ENCODE data around the gene PLEKHA6.
A peak's percentile ranks its signal among the peaks of the same experiment; 100 is the strongest.
"Not testable (repeated sequence)": the region's sequence is repeated elsewhere in the genome, so short reads cannot be mapped to it uniquely, and the experiment has no call there.

Gene PLEKHA6

DNA sequence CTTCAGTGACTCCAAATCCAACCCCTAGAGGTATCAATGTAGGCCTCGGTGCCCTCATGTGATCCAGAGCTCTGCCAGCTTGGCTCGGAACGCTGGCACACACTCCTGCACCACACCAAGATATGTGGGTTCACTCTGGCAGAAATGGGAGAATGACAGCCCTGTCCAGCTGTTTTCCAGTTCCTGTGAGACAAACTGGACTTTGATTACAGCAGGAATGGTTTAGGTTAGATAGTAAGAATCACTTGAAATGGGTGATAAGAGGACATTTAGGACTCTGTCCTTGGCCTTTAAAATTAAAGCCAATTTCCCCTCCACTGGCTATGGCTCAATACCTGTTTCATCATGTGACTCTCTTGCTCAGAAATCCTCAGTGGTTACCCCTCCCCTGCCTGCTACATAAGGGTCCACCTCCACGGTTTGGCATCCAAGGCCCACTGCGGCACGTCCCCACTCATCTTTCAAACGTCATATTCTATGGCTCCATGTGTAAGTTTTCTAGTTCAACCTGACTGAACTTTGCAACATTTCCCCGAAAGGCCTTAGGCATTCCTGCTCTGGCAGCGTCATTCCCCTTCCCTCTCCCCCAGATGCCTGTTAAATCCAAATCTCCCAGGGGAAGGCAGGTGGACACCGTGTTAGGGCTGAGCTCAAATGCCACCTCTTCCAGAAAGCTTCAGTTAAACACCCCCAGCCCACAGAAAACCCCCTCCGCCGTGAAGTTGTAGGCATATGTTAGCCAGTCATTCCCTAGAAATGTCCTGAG lies 44.7 kb downstream of the PLEKHA6 start:
- DNase-seq (ENCODE audit: low spot score), result no peak

DNA sequence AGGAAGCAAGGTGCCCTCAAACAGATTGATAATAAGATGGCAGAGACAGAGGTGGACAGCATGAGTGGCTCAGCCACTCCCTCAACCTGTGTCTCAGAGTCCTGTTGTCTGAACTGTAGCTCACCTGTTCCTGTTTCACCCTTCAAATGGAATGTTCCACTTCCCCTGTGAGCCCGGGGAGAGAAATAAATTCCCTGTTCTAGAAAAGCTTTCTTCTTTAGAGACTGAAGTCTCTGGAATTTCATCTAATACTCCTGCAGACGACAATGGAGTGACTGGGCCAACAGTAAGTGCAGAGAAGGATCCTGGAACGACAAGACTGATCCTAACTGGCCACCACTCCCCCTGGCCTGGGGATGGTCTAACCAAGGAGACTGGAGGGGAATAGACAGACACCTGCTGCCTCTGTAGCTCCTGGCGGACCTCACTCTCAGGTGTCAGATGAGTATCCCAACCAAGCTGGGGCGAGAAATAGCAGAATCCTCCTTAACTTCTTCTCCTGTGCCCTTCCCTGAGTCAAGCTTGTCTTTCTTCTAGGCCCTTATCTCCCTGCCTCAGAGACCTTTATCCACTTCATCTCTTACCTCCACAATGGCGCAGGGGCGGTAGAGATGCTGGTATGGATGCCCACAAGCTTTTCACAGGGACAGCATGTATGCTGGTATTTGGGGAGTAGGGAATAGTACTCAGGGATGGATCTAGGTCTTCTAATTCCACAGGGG lies 45.4 kb downstream of the PLEKHA6 start:
- no peak for DNase-seq (ENCODE audit: low spot score)

DNA sequence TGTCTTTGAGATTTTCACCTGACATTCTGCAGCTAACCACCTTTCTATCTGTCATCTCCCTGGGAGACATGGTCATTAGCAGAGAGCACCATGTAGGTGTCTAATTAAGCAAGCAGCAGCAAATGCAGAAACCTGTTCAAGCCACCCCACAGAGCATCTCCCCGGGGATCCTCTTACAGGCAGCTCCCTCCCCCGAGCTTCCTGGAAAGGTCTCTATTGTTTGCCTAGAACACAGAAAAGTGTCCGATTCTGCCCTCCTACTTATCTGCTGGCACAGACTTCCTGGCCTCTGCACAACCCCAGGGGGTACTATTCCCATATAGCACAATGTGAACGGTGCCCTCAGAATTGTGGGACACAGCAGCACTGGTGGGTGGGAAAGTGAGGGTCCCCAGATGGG lies 46.1 kb downstream of the PLEKHA6 start:
- DNase-seq (ENCODE audit: low spot score), result no peak

DNA sequence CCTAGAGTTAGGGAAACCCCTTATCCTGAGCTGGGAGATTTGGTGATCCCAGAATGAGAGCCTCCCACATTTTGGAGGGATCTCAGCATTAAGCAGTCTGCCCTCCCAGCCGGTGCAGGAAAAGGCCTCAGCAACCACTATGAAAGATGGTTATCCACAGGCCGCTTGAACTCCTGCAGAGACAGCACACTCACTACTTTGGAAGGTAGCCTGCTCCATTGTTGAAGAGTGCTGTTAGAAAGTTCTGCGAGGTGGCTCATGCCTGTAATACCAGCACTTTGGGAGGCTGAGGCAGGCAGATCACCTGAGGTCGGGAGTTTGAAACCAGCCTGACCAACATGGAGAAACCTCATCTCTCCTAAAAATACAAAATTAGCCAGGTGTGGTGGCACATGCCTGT lies 48.8 kb downstream of the PLEKHA6 start:
- DNase-seq (ENCODE audit: low spot score), result not testable (repeated sequence)

DNA sequence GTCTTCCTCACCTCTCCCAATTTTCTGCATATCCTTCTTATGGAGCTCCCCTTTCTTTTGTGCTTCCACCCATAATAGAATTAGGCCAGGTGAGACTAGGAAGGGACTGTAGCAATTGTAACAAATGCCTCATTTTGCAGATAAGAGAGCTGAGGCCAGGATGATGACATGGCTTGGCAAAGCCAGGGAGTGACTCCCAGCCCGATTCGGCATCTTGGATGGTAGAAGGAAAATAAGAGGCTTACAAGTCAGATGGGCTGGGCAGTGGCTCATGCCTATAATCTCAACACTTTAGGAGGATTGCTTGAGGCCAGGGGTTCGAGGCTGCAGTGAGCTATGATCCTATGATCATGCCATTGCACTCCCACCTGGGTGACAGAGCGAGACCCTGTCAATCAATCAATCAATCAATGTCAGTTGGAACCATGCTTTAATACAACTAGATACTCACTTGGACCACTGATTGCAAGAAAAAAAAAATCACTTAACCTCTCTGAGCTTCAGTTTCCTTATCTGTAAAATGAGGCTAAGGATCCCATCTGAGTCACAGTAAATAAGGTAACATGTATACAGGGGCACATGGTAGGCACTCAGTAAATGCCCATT lies 51.6 kb downstream of the PLEKHA6 start:
- DNase-seq (ENCODE audit: low spot score), result no peak

DNA sequence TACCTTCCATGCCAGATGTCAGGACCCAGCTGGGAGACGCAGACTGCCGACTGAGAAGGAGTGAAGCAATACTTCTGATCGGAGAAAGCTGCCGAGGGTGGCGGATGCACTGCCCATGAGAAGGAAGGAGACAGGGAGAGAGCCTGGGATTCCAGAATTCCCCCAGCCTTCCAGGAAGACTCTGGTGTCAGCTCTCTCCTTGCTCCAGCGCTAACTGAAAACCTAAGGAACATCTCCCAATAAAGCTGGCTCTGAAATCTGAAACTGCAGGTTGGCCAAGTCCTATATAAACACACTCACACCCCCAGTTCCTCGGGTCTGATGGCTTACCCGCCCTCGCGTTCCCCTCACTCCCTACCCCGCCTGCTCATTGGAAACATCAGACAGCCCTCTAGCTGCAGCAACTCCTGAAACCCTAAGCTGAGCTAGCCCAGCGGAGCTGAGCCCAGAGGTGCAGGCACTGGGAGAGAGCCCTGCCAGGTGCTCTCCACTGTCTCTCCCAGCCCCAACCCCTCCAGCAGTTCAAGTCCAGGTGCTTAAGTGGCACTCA lies 52.3 kb downstream of the PLEKHA6 start:
- DNase-seq (ENCODE audit: low spot score), result peak; percentile 61

DNA sequence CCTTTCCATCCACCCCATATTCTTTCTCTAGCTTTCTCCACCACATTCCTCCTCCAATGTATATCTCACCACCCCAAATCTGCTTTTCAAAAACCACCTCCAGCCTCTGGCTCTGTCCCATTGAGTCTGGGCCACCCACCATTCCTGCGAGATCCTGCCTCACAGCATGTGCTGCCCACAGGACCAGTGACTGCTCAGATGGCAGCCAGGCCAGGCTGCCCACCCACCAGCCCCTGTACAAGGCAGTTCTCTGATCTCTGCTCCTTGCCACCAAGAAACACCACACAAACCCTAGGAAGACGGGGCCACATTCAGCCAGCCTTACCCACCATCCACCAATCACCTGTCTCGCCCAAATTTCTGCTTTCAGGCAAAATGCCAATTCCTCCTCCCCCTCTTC lies 53.7 kb downstream of the PLEKHA6 start:
- no peak for DNase-seq (ENCODE audit: low spot score)

DNA sequence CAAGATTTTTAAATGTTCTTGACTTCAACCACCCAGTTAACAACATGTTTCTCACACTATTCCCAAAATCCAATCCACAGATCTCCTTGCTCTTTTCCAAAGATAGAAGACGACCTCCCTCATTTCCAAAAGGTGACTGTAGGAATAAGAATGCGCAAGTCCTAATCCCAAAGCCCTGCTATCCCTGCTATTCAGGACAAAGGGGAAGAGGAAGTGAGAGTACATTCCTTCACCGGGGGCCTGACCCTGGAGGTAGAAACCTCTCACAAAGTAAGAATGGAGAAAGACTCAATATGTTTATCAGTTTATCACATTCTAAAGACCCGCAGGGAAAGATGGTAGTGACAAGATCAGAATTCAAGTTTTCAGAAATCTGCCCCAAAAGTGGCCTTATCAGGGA lies 55.7 kb downstream of the PLEKHA6 start:
- DNase-seq (ENCODE audit: low spot score), result no peak

DNA sequence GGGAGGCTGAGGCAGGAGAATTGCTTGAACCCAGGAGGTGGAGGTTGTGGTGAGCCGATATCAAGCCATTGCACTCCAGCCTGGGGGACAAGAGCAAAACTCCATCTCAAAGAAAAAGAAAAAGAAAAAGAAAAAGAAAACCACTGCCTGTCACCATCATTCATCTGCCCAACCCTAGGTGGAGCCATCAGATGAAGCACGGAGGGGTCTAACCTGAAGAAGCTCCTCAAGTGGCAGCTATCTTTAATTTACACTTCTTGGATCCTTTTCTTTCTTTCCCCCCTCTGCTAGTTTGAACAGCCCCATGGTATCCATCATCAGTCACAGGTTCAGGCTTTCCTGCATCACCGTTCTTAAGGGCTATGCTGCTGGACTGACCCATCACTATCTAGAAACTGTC lies 57.0 kb downstream of the PLEKHA6 start:
- DNase-seq (ENCODE audit: low spot score), result no peak

DNA sequence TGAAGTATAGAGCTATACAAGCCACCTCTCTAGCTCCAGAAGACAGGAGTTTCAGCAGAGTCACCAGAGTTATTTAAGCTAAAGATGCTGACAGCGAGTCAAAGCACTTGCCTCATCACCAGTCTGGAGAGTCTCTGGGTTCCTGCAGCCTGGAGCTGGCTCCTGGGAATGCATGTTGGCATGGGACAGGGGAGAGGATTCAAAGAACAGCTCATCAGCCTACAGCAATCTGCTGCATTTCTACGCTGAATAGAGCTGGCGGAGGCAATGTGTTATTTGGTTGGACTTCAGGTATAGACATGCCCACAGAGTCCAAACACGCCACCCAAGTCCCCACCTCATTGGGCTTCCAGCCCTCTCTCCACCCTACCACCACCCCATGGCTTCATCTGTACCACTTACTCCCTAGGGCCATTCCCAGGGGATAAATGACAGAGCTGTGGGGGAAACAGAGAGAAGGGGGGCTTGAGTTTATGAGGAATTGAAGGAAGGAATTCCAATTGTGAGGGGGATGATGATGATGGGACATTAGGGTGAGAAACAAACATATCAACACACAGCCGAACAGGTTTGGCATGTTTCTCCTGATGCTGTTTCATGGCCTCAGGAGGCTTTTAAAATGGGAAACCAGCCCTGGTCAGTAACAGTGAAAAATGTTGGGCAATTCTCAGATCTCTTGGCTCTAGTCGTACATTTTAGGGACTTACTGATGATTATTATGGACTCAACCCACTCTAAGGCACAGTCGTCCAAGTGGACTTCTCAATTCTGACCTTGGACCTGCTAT lies 58.4 kb downstream of the PLEKHA6 start:
- no peak for DNase-seq (ENCODE audit: low spot score)

DNA sequence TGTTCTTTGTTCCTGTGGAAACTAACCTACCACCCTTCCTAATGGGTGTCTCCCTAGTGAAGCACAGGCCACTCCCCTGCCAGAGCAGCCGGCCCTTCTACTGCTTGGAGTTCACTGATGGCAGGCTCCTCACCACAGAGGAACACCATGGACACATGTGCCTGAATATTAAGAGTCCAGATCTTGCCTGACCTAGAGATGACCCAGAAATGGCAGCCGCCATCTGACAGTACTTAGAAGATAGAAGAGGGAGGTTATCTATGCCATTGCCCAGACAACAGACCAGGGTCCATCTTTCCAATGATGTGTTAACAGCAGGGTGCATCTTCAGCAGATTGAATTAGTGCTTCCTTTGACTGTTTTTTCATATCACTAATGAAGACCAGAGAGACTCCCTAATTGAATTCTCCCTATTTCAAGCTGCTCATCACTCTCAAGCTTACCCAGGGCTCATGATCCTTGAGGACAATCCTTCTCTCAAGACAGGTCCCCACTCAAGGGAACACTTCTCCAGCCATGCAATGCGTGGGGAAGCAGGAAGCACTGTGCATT lies 59.8 kb downstream of the PLEKHA6 start:
- no peak for DNase-seq (ENCODE audit: low spot score)

DNA sequence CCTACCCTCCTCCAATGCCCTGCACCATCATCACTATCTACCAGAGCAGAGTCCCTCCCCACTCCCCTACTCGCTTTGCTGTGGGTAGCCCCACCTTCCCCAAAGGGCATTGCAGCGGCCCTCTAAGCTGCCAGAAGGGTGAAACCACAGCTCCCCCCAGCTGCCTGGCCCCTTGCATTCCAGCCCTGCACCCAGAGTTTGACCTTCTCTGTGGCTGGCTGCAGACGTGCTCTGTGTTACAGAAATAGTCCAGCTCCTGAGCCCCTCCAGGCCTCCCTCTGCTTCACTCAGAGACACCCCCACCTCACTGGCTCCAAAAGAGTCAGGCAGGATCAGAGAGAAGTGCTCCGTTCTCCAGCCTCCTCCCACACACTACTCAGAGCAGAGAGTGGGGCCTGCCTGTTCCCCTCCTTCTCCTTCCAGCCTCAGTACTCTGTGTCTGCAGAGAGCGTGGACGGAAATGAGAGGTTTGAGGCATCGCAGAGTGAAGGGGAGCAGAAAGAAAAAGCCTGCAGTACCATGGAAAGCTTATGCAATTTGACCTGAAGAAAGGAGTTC lies 63.2 kb downstream of the PLEKHA6 start:
- DNase-seq (ENCODE audit: low spot score), result no peak

DNA sequence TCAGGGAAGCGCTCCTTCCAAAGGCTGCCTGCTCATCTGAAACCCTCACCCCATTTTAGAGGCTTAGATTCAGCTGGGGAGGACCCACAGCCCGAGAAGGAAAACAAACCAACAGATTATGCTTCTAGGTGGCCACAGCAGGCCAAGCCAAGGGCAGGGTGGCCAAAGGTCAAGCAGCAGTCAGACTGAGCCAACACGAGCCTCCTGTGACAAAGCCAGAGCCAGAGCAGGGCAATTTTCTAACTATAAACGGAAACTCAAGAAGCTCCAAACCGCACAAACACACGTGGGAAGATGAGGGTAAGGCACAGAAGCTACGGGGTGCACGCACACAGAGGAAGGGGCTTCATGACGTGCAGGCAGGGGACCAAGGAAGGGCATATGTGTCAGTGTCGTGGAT lies 64.1 kb downstream of the PLEKHA6 start:
- no peak for DNase-seq (ENCODE audit: low spot score)

DNA sequence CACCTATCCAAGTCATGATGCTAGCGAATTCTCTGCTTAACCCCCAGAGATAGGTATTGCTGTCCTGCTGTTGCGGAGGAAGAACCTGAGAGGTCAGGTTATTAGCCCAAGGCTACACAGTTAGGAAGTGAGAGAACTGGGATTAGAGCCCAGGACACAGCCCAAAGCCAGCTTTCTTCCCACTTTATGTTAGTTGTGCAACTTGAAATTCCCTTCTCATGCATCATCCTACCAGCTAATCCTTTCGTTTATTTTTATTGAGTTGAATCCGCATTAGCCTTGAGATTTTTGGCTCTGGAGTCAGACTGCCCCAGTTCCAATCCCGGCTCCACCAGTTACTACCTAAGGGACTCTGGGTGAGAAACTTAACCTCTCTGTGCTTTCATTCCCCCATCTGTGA lies 65.4 kb downstream of the PLEKHA6 start:
- DNase-seq (ENCODE audit: low spot score), result no peak

DNA sequence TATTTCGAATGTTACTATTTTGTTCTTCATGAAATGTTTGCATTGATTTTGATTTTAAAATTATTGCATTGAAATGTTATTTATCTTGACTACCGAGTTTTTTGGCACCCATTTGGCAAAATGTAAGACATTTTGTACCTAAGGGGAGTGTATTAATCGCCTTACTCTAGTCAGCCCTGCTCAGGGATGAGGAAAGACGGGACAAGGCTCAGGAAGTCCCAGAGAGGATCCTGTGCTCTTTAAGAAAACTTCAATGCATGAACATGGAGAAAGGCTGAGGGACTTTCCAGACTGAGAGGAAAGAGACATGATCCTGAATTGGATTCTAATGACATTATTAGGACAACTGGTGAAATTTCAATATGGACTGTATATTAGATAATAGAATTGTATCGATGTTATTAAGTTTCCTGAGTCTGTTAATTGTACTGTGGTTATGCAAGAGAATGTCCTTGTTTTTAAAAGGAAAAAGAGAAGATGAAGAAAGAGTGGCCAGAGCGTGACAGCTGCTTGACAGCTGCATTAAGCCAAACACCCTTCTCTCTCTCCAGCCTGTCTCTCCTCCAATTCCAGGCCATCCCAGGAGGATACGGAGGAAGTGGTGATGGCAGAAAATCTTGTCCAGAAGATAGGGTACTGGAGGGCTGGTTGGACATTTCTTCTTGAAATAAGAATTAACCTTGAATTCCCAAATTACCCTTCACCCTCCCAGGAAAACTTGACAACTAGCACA lies 66.0 kb downstream of the PLEKHA6 start:
- DNase-seq (ENCODE audit: low spot score), result no peak

DNA sequence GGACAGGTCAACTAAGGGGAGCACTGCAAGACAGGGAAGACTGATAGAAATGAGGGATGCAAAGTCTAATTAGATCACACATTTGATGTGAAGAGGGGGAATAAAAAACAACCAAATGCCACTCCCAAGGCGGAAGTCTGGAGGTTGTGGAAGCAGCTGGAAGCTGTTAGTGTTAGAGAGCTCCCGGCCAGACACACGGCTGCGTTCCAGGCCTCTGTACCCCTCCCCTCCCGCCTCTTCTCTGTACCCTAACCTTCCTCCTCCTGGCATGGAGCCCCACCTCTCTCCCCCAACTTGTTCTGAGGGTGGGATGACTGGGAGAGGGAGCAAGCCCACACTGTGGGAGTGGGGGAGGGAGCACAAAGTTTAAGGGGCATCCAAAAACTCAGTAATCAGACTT lies 67.0 kb downstream of the PLEKHA6 start:
- no peak for DNase-seq (ENCODE audit: low spot score)

DNA sequence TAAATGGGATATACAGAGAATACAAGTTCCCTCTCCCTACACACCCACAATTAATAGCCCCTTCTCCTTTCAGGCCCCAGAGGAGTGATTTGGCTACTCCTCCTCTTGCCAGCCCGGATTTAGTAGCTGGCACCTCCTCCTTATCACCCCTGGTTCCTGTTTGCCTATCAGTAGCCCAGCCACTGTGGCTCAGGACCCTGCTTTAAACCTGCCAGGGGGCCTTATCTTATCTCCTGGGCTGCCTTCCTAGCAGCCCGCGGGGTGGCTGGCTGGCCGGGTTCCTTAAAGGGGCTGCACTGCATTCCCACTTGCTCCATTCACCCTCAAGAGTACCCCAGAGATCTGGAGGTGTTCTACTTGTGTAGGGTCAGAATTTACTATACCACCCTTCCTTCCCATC lies 70.4 kb downstream of the PLEKHA6 start:
- DNase-seq (ENCODE audit: low spot score), result no peak

DNA sequence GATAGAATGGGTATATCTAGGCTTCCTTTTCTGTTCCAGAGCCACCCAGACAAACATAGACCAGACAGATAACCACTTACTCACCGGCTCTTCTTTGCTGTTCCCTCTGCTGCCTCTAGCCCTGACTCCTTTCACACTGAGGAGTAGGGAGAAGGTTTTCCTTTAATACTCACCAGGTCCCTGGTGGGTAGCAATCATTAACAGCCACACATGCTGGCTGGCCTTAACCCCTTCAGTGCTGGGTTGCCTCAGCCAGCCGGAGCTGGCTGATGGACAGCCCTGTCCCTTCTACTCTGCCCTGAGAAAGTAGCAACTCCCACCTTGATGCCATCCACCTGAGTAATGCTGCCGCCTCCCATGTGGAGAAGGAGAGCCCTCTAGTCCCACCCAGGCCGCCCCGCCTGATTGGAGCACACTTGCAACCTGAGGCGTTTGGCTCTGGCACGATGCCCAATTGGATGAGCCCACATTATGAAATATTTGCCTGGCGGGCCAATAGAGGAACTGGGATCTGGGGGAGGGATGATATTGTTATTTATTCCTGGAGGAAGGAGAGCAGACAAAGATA lies 71.6 kb downstream of the PLEKHA6 start:
- peak; percentile 64 for DNase-seq (ENCODE audit: low spot score)

DNA sequence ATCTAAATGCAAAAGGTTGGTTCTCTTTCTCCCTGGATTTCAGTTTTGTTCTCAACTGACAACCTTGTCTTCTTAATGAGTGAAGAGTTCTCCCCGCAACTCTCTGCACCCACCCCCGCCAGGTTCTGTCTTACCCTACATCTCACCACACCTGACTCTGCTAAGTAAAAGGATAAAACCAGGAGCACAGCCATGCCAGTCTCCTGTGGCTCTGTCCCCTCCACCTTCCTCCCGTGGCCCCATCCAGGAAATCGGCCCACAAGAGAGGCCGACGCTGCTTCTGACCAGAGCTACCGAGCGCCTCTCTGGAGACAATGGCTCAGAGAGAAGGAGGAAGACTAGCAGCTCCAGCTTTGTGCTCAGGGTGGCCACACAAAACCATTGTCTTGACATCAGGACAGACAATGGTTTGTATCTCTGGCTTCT lies 72.2 kb downstream of the PLEKHA6 start:
- no peak for DNase-seq (ENCODE audit: low spot score)

DNA sequence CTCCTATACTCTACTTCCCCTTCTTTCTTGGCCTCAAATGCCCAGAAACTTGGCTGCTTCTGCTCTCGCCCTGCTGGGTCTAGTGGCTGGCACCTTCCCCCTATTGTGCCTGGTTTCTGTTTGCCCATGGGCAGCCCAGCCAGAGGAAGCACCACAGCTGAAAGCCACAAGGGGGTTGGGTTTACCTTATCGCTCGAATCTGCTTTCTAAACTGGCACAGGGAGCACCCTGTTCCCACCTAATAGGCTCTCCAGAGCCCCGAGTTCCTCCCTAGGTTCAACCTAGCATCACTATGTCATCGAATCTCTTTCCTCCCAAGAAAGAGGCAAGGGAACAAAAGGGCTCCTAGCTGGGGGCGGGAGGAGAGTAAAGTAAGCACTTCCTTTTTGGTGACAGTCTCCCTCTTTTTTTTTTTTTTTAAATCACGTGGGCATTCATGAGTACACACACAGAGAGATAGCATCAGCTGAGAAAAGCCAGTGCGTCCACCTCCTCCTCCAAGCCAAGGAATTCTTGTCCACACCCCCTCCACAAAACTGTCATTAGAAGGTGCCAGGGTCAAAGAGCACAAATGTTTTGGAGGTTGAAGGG lies 72.8 kb downstream of the PLEKHA6 start:
- no peak for DNase-seq (ENCODE audit: low spot score)

Measured in D341Med (cell line).